Globus pallidus (tissue), 1 donor: ENCODE measurements around the gene MGMT.

Experiments used
- DNase-seq: peaks from one replicate; pipeline ENCODE4 v3.0.0-alpha.2; 2015; ENCODE audit warnings: low spot score

The MGMT gene

DNA sequence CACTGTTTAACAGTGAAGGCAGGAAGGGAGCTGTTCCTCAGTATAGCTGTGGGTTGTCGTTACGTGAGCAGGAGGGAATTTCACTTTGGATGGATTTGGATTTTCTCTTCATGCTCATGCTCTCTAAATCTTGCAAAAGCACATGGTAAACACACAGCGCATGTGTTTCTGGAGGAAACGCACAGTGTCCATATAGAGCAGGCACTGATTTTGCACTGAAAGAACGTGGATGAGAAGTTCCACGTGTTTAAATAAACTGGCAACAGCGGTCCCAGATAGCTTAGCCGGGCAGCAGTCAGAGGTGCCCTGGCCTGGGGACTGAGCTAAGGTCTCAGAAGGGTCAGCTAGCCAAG, 188.6 kb downstream of the MGMT start:
- DNase-seq, result no peak

DNA sequence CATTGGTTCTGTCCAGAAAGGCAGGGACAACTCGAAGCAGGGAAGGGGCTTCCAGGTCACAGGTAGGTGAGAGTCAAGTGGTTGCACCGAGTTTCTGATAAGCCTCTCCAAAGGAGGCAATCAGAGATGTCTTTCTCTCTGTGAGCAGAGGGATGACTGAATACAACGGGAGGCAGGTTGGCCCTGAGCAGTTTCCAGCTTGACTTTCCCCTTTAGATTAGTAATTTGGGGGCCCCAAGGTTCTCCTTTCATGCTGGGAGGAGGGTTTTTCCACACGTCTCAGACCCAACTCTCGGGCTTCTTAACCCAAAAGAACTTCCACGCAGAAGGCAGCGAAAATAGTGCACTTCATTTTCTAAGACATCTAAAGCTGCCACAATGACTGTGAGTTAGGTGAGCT, 189.6 kb downstream of the MGMT start:
- no peak for DNase-seq

DNA sequence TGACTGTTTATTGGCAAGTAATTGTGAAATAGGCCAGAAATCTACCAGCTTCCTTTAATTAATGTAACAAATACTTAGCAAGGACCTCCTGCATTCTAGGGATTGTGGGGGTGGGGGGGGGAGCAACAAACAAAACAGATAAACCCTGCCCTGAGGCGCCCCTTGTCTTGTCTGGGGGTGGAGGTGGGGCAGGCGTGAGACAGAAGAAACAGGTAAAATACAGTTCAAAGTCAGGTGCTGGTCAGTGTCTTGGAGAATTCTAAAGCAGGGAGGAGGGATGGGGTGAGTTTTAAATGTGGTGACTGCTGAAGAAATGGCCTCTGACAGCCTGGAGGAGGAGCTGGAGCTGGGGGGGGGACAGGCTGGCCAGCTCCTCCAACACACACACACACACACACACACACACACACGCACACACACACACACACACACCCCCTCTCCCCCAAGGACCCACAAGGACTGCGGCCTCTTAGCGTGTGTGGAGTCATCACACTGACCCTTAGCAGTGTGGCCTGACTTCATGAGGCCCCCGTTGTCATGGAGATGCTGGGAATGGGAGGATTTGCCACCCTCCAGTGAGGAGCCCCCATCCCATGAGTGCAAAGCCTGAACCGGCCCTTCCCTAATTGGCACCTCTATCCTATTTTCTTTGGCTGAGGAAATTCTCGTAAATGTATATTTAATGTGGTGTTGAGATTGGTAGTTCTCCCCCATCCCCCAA, 190.4 kb downstream of the MGMT start:
- no peak for DNase-seq

DNA sequence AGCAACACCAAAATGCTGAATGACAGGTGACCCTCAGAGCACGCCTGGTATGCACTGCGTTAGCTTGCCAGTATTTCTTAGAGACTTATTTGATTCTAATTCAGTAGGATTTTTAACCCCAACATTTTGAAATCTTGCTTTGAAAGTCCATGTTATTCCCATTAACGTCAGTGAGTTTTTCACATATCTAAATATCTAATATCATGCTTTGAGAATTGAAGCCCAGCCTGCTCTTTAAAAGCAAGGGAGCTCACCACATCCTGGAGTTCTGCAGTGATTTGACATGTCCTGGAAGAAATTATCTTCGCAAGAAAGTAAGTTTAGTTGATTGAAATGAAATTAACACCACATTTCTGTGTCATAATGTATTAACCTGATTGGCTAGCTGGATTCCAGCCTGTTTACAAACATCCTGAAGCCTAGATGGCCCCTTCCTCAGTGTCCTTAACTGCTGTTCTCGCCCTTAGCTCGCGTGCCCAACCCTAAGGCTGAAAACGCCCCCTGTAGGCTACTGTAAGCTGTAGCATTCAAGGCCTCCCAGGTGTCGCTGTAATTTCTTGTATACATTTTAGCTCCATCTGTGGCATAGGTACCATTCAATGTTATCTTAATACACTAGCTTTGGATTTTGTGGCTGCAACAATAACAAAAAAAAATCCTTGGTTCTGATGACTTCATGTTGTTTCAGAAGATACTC, 191.5 kb downstream of the MGMT start:
- no peak for DNase-seq

DNA sequence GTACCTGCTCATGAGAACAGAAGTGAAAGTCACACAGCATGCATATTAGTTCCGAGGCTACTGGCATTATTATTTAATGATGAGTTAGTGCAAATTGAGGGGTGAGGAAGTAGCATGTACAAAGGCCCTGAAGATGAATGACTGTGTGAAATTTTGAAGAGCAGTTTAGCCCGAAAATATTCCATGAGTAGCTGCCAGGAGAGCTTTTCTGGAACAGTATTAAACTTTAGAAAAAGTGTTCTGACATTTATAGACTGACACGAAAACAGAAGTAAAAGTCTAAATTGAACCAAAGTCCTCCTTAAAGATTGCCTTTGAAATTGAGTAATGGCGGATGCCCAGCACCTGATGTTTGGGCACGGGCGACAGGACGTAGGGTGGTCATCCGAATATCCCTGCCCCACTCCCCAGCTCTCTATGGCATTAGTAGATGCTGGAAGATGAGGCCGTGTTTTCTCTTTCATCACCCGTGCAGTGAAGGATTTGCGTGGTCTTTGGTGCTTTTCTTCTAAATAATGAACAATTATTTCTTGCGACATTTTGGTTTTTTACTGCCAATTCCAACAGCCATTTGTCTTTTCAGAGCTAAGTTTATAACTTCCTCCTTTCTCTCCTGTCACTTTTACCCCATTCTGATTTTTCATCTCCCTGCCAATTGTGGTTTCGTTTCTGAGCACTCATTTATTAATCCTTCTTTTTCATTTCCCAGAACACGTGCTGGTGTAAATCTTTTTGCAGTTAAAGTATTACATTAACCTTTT, 192.6 kb downstream of the MGMT start:
- no peak for DNase-seq

DNA sequence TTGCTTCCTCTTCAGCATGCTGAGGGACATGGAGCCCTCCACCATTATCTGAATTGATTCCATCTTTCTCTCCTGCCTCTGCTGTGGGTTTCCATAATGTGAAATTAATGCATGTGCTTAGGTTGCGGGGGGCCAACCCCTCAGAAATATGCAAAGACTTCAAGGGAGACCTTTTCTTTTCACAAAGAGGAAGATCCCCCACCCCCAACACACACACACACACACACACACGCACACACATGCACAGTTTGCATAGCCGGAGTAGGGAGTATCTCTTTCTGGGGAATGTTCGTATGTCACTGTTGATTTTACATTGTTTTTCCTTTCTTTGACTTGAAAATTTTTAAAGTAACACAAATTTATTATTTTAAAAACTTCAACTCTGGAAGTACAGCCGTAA, 193.5 kb downstream of the MGMT start:
- no peak for DNase-seq

DNA sequence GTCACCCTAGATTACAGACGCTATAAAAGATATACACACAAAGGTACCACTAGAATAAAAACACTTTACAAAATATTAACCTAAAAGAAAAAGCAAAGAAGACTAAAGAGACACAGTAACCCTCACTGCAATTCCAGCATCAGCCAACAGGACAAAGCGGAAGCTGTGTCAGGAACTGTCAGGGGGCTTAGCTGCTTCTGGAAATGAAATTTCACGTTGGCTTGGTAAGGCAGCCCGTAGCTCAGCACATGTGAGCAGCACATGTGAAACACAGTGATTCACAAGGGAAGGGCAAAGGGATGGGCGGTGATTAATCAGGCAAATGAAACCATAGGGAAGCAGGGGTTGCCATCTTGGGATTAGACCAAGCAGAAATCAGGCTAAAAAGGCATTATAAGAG, 195.4 kb downstream of the MGMT start:
- no peak for DNase-seq

DNA sequence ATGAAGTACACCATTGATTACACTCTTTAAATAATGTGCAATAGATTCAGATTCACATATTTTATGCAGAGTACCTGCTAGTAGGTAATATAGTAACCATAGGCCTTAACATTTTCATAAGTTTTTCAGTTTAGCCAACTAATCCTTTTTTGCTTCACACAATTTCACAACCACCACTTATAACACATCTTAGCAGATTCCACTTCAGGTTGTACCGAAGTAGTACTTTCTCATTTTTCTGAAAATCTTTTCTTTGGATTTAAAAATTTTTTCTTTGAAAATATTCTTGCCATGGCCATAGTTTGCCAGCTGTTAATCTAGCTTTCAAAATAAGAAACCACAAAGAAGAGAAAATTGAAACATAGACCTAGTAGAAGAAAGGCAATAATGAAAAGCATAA, 203.1 kb downstream of the MGMT start:
- no peak for DNase-seq

DNA sequence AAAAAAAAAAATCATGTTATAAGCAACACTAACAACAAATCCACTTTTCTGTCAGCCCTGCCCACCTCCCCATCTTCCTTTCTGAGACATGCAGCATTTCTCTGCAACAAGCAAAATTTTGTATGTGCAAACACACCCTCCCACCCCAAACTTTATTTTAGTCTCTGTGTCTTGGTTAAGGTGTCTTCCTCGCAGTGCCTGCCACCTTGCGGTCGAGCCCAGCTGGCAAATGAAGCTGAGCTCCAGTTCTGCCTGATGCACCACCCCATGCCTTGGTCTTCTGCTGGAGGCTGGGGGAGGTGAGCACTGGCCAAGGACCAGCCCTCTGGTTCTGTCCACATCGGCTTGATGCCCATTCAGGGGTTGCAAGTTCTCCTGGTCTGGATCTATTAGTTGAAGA, 206.3 kb downstream of the MGMT start:
- no peak for DNase-seq

DNA sequence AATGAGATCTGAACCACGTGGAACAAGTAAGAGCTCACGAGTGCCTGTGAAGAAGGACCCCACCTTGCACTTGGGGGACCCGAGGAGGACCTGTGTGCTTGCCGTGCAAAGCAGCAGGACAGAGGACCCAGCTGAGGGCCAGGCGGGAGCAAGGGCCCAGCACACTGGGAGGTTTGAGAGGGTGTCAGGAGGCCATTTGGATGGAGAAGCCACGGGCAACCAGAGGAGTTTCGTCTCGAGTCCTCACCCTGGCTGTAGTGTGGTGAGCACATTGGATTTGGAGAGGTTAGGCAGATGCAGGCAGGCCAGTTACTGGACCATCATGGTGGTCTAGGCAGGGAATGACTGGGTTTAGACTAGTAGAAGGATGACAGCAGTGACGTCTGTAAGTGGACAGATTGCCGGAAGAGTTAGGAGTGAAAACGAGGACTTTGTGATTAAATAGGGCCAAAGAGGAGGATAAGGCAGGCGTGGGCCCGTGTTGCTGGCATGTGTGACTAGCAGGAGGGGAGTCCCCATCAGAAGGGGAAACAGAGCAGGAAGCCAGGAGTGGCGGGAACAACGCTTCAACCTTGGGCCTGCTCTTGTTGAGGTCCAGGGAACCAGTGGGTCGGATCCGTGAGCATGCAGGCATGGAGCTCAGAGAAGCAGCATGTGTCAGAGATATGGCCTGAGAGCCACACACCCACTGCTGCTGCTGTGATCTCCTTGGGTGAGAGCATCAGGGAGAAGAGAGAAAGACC, 208.2 kb downstream of the MGMT start:
- no peak for DNase-seq

DNA sequence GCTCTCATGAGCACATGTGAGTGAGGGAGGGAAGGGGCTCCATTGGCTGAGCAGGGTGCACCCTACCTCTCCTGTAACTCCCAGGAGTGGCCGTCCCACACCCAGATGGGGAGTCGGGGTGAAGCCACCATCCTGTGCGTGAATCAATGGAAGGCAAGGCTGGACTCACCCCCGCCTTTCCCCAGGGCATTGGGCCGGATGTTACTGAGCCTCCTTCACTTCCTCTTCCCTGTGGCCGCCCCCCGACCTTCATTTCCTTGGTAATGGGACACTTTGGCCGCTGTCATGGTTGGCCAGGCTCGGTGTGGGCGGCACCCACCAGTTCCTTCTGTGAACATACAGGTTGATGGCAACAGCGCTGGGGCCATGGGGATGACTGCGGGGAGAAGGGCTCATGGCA, 209.0 kb downstream of the MGMT start:
- no peak for DNase-seq

DNA sequence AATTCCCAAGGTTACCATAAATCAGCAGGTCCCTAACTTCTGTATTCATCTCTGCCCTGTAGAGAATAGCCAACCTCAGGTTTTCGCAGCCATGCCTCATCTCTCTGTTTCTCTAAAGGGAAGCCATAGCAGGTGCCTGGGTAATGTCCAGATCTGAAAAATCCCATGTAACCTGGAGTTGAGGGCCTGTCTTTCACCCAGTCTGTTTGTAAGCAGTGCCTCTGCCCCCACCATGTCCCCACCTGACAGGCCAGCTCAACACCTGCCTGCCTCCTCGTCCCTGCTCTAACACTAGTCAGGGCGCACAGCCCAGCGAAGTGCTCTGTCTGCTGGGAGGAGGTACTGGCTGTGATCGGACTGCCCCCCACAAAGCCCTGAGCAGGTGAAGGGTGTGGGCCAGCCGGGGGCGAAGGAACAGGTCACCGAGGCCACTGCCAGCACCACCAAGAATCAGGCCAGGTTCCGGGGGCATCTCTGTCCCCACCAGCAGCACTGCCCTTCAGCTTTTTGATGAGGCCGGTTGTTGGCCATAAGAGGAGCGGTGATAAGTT, 210.4 kb downstream of the MGMT start:
- no peak for DNase-seq

DNA sequence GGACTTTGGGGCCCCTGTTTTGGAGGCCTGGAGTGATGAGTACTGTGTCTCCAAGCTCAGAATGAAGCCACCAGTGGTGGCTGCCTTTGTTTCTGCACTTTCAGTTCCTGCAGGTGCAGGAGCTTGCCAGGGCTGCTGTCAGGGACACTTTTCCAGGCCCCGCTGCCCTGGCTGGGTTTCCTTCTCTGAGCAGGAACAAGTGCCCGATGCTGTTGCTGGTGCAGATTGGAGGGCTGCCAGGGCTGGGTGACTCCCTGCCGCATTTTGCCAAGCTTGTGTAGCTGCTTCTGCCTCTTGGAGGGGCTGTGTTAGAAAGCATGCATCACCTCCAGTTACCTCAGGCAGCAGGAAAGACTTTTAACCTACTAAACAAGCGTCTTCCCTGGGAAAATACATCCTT, 211.1 kb downstream of the MGMT start:
- DNase-seq, result peak; percentile 9

DNA sequence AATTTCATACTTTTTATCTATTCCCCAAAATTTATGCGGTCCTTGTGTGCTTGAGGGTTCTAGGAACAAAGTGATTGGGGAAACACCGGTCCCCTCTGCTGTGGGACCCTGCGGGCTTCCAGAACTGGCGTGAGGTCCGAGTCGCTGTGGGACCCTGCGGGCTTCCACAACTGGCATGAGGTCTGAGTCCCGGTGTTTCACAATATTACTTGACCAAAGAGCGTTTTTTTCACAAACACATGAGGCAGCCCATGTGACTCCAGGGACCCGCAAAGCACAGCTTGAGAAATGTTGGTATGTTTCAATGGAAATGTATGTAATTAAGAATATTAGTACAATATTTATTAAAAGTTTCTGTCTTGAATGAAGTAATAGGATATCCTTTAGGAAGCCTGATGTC, 212.2 kb downstream of the MGMT start:
- DNase-seq, result no peak

DNA sequence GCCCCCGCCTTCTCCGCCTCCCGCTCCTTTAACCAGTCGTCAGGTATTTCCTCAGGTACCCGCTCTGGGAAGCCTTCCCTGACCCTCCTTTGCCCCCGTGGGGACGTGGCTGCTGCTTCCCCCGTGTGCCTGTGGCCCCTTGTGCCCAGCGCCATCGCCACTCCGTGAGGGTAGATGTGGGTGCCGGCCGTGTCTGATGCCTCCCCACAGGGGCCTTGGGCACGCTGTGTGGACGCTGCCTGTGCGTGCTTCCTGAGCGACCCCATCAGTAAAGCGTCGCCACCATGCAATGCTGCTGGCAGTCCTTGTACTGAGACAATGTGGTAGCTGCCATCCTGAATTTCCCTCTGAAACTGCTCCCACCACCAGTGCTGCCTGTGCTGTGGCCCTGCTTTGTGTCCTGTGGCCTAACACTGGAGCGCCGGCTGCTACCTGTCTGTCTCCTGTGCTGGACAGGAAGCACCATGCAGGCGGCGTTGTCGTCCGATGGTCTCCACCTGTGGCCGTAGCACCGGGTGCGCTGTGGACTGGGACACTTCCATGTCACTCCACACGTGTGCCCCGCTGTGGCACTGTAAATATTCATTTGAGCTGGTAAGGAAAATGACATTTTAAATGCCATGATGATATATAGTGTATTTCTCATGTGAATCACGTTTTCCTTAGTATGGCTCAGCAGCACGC, 213.8 kb downstream of the MGMT start:
- no peak for DNase-seq

DNA sequence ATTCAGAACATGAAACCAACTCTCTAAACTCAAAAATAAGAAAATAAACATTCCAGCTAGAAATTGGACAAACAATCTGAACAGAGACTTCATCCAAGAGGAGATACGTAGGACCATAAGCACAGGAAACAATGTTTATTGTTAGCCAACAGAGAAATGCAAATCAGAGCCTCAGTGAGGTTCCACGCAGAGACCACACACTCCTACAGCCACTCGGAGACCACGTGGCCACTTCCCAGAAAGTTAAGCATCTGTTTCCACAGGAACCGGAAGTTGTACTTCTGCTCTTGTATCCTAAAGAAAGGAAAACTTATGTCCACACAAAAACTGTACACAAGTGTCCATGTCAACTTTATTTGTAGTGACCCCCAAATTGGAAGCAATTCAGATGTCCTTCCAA, 214.8 kb downstream of the MGMT start:
- no peak for DNase-seq

DNA sequence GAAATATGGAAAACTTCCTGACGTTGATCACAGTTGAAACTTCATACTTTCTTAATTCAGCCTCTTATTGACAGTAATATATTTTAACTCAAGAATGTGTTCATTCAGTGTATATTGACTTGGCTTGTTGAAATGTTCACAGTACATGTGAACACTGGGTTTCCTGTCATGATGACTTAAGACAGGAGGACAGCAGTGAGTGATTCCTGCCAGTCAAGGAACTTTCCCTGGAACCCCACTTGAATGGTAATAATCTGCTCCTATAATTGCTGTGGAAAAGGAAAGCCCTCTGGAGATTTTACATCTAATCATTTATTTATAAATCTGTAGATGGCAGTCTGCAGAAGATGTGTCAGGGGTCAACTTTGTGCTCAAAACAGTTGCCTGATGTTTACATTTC, 216.5 kb downstream of the MGMT start:
- DNase-seq, result no peak

DNA sequence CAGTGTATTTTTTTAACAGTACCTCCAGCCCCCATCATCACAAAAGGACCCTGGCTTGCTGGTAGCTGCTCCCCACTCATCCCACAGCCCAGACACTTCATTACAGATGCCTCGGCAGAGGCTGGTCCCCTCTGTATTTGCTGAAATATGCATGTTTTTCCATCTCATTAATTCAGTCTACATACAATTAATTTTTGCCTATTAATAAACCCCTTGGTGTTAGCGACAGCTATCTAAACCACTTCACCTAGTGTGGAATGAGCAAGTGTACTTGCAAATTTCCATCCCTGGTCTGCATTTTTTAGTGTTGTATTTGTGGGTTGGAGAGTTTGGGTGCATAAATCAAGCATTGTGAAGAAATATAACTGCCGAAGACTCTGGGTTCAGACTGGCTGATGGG, 216.9 kb downstream of the MGMT start:
- DNase-seq, result no peak

DNA sequence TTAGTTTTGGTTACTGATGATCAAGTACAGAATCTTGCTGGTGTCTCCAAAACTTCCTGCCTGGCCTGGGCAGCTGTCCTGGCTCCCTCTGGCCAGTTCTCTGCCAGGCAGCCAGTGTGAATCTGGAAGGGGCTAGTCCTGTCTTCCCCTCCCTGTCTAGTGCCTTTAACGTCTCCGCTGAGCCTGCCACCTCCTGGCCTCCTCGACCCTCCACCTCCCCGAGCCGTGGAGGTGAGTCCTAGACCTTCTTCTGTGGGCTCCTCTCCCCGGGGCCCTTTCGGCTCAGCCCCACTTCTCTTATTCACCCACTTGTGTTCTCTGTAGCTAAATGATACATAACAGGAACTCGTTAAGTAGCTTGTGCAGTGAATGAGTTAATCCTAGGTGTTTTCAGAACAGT, 218.2 kb downstream of the MGMT start:
- no peak for DNase-seq

DNA sequence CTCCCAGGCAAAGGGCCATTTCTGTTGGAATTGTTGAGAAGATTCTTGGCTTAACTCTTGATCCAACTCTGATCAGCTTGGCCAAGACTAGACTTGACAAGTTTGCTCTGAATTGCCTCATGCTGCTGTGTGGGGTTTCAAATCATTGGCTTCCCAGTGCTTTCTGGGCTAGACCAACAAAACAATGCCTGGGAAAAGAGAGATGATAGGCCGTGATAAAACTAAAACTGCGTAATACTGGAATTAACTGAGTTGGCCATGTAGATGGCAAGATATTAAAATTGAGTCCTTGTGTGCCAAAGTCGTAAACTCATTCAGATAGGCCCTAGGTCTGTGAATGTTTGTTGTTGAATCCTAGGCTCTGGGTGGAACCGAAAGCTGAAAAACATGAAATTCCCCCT, 222.6 kb downstream of the MGMT start:
- DNase-seq, result no peak

DNA sequence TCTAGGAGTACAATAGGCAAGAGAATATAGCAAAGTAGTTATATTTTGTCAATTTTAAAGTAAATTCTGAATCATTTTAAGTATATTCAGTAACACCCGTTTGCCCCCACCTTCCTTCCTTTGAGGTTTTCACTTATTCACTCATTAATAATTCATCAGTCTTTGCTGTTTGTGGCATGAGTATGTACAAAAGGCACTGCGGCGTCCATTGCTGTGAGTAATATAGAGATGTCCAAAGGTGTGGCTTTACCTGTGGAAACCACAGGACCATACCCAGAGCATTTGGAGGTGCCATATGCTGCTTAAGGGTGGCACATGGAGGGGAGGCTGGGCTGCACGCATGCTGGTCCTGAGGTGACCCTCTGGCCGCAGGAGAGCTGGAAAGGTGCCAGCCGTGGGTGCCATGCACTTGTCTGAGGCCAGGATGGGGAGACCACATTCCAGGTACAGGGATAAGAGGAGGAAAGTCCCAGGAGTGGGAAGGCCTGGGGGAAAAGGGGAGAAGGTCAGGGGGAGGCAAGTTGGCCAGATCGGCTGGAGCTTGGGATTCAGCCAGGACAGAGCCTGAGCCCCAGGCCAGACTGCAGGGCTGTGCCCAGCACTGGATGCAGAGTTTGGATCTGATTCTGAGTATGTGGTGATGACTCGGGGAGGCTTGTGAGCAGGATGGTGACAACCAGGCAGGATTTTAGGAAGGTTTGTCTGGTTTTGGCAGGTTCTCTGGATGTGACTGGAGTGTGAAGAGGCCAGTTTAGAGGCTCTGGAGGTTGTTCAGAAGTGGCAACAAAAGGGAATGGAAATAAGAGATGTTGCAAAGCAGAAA, 223.4 kb downstream of the MGMT start:
- no peak for DNase-seq
